Central memory CD4-positive, alpha-beta T cell (primary cell): ENCODE results near the gene CHIC2.
"Not testable (repeated sequence)": the region's sequence is repeated elsewhere in the genome, so short reads cannot be mapped to it uniquely, and the experiment has no call there.

ENCODE experiments used
- DNase-seq: peaks from one replicate; pipeline ENCODE4 v3.0.0; 2022
- total RNA-seq, 3 experiments: gene quantifications; one replicate each; lab custom pipeline; 2026; lab: John Stamatoyannopoulos, UW

Gene CHIC2
- total RNA-seq = 19.1 to 35.1 (median 29.0) reads per million in 3 experiments

- peak; percentile 98 for DNase-seq
These were observed at the start of gene CHIC2 for GRCh38 chr4:54064317-54065111. Gene CHIC2 (minus strand): TSS chr4:54064605. CDS start chr4:54064300, 305 bp downstream.

DNA sequence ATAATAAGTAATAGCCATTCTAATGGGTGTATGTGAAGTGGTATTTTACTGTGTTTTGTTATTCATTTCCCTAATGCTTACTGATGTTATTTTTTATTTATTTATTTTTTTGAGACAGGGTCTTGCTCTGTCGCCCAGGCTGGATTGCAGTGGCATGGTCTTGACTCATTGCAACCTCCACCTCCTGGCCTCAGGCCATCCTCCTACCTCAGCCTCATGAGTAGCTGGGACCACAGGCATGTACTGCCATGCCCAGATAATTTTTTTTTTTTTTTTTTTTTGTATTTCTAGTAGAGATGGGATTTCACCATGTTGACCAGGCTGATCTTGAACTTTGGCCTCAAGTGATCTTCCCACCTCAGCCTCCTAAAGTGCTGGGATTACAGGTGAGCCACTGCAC lies 48.8 kb upstream of the CHIC2 start:
- not testable (repeated sequence) for DNase-seq

DNA sequence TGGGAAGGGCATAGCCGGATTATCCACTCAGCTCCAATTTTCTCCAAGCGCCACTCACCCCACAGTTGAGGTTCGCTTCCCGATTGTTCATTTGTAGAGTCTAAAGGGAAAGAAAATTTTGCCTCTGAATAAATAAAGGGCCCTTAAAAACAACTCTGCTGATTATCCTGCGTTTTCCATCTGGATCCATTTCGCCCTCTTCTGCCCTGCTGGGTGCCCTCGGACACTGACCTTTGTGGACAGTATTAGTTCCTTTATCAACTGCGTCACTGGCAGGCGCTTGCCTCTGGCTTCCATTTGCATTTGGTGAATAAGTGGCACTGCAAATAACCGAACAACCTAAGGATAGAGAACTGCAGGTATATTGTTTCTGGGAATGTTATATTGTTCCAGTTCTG lies 45.6 kb upstream of the CHIC2 start:
- no peak for DNase-seq

- no peak for DNase-seq
These were observed 45.0 kb upstream of the CHIC2 start for GRCh38 chr4:54109241-54110018.

GRCh38 chr4:54107951-54108748 lies 43.7 kb upstream of the CHIC2 start:
- DNase-seq = no peak

DNA sequence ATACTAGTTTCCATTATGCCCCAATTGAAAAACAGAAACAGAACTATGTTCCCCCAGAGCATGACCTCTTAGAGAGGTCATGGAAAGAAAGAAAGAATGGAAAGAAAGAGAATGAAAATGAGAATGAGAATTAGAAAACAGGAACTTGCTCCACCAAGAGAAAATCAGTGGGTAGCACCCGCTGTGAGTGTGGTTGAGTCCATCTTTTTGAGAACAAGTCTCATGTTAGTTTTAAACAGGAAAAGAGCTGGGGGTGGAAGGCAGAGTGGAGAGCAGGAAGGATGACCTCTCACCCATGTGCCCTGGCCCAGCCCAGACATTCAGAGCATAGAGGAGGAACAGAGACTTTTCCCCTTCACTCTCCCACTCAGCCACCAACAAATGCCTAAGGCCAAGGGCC lies 40.5 kb upstream of the CHIC2 start:
- DNase-seq = no peak

- no peak for DNase-seq
These were observed 38.8 kb upstream of the CHIC2 start for GRCh38 chr4:54103190-54103574.

- DNase-seq = no peak
These were observed 38.2 kb upstream of the CHIC2 start for GRCh38 chr4:54102531-54103106.

GRCh38 chr4:54101190-54102041 lies 37.0 kb upstream of the CHIC2 start:
- no peak for DNase-seq

DNA sequence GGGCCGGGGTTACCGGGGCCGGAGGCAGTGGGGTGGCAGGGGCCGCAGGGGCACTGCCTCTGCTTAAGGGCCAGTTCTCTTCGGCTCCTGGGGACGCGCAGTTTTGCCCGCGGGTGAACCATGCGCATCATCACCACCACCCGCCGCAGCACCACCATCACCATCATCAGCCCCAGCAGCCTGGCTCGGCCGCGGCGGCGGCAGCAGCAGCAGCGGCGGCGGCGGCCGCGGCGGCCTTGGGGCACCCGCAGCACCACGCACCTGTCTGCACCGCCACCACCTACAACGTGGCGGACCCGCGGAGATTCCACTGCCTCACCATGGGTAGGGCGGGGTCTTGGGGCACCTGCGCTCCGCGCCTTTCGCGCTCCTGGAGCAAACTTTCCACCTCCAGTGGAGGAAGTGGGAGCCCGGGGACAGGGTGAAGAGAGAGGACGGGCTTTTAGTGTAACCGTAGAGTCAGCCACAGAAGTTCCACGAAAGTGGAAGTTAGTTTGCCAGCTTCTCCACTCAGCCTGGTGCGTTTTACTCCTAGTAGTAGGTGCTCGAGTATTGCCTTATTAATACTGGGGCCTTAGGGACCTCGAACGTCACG lies 36.3 kb upstream of the CHIC2 start:
- peak; percentile 12 for DNase-seq

GRCh38 chr4:54099748-54100574 lies 35.6 kb upstream of the CHIC2 start, which contains the start of gene GSX2:
Gene GSX2 (plus strand): TSS chr4:54100163. CDS start chr4:54100345, 182 bp downstream.
- no peak for DNase-seq

DNA sequence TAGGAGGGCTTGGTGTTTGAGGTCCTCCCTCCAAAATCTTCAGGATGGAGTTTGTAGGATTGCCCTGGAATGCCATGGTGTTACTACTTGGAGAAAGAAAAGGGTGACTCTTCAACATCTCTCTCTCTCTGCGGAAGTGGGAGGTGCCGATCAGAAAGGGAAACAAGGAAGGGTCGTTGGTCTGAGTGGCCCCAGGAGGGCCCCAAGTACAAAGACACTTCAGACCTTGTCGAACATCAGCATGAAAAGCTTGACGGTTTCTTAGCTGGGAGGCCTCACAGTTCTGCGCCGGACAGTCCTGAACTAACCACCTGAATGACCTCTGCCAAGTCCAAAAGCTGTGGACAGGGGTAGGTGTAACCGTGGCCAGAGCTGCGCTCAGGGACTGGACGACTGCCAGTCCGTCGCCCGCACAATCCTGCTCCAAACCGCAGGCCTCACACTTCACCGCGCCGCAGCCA lies 34.9 kb upstream of the CHIC2 start:
- no peak for DNase-seq

DNA sequence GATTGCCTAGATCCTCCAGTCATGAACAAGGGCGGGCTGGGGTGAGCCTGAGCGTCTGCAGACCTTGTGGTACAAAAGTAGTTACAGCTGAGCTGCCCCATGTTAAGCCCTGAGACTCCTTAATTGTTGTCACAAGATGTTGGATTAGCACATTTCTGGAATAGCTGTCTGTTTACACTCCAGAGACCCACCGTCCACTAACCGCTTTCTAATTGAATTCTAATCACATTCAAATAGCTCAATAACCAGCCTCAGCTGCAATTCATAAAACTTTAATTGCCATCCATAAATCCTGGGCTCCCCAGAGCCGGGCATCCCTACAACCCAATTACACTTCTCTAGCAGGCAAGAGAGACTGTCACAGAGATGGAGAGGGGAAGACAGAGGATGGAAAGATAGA lies 34.0 kb upstream of the CHIC2 start:
- DNase-seq = no peak

DNA sequence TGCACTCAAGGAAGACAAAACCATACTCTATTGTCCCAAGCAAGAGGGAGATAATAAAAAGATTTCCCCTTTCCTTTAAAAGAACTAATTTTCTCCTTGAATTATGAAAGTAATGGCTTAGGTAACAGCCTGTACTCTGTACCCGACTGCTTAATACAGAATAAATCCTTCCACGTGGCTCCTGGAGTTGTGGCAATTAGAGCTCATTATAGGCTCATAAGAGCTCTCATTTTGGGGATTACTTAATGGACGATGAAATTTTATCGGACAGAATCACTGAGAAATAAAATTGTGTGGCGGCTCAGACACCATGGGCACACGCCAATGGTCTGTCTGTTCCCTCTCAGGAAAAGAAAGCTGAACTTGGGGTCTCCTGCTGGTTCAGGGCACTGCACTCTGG lies 32.7 kb upstream of the CHIC2 start:
- DNase-seq = no peak

DNA sequence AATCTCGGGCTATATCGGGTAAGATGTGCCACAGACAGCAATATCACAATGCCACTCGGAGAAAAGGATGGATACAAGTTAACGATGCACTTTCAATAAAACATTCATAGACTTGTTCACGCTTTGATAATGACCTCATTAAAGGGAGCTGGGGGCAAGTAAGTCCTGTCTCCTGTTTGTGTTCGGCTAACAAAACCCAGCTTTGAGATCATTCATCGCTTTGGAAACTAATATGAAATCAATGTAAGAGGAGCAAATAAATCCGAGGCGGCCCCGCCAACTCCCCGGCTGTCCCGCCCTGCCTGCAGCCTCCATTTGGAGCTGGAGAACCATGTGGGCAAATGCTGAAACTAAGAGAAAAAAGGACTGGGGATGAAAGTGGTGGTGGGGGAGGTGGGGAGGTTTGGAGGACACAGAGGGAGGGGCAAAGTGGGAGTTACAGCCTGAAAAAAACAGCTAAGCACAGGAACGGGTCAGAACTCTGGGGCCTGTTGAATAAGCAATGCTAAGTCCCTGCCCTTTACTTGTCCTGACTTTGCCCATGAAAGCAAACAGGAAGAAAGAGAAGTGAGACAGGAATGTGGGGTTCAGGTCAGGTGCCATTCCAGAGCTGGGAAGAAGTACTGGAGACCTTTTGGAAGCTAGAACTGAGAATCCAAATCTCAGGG lies 32.0 kb upstream of the CHIC2 start:
- DNase-seq = no peak

GRCh38 chr4:54095110-54095825 lies 30.9 kb upstream of the CHIC2 start:
- no peak for DNase-seq

- DNase-seq = no peak
These were observed 30.0 kb upstream of the CHIC2 start for GRCh38 chr4:54094451-54094850.

GRCh38 chr4:54093324-54094240 lies 29.2 kb upstream of the CHIC2 start:
- no peak for DNase-seq
